HL-60 (cell line): ENCODE data around the gene BBS1.

Experiments
- DNase-seq, 2 experiments: peaks; one replicate each; pipeline ENCODE4 v3.0.0-alpha.2; 2010 to 2020; ENCODE audit warnings: low read depth in 1 of 2, low spot score in 1 of 2
- H3K27ac ChIP-seq: fragments of 250-450 bp; sonication (Bioruptor Pico); replicated peaks from 2 replicates; pipeline ENCODE4 v1.5.1; 2020; ENCODE audit warnings: mild to moderate bottlenecking, moderate library complexity
- H3K27me3 ChIP-seq: fragments of 250-450 bp; sonication (Bioruptor Pico); 2 replicates; pipeline ENCODE4 v1.5.1; 2021; ENCODE audit warnings: mild to moderate bottlenecking, moderate library complexity; ENCODE audit not compliant: insufficient read depth, poor library complexity, severe bottlenecking
- H3K4me3 ChIP-seq: replicated peaks from 2 replicates; pipeline ENCODE4 v1.5.1; 2011; ENCODE audit warnings: mild to moderate bottlenecking, control low read depth, low read length; ENCODE audit not compliant: insufficient read depth
- GABPA ChIP-seq: IDR thresholded peaks from 2 replicates; pipeline ENCODE4 v1.6.1; 2012; ENCODE audit warnings: low read depth
- POLR2AphosphoS5 ChIP-seq: IDR thresholded peaks from 2 replicates; pipeline ENCODE4 v1.6.1; 2012; ENCODE audit warnings: low read depth
- SPI1 ChIP-seq: IDR thresholded peaks from 2 replicates; pipeline ENCODE4 v1.6.1; 2012; ENCODE audit warnings: low read depth, mild to moderate bottlenecking, borderline replicate concordance
- TF ChIP-seq, protein P1 (sequence below): IDR thresholded peaks from one replicate; pipeline ENCODE4 v1.5.1; 2011; ENCODE audit warnings: low read length, control low read depth, inconsistent platforms; ENCODE audit not compliant: insufficient read depth
- TF ChIP-seq, protein P2 (sequence below): IDR thresholded peaks from 2 replicates; pipeline ENCODE4 v1.6.1; 2012; ENCODE audit warnings: low read depth; ENCODE audit not compliant: insufficient replicate concordance

Gene BBS1

DNA sequence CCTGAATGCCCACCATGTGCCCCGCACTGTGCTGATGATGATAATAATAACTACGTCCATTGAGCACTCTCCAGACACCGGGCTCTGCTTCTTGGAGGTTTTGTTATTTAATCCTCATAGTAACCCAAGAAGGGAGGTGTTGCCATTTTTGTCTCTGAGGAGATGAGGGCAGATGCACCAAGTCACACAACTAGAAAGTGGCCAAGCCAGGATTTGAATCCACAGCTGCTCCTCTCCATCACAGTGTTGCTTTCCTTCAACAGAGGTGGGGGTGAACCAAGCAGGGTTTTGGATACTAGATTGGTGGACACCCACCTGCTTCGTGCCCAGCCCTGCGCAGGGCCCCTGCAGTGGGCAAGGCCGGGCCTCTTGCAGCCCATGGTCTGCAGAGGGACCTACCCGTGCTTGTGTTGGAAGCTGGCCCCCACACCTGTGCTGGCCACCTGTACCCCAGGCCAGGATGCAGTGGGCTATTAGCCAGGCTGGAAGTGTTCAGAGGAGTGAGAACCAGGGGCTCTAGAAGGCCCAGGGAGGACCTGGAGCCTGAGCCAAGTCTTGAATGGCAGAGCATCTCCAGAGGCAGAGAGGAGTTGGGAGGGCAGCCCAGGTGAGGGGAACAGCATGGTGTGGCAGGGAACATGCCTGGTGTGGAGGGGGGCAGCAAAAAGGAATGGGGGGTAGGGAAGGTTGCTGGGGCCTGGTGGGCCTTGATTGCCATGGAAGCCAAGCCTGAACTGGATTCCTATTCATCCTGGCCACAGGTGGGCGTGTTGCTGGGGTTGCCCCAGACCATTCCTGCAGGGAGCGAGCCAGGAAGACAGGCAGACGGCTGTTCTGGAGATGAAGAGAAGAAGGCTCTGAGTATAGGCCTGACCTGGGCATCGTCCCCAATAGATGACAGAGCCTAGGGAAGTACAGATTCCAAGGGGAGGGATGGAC lies 32.9 kb upstream of the BBS1 start:
- H3K27ac ChIP-seq = no peak overlapping the region
- no peaks in the 10 kb centered on the region for H3K27me3 ChIP-seq
- no peak overlapping the region for H3K4me3 ChIP-seq
- no peak for DNase-seq
- TF ChIP-seq GABPA (no peak), POLR2AphosphoS5 (no peak), SPI1 (no peak)
- TF ChIP-seq, protein P1, sequence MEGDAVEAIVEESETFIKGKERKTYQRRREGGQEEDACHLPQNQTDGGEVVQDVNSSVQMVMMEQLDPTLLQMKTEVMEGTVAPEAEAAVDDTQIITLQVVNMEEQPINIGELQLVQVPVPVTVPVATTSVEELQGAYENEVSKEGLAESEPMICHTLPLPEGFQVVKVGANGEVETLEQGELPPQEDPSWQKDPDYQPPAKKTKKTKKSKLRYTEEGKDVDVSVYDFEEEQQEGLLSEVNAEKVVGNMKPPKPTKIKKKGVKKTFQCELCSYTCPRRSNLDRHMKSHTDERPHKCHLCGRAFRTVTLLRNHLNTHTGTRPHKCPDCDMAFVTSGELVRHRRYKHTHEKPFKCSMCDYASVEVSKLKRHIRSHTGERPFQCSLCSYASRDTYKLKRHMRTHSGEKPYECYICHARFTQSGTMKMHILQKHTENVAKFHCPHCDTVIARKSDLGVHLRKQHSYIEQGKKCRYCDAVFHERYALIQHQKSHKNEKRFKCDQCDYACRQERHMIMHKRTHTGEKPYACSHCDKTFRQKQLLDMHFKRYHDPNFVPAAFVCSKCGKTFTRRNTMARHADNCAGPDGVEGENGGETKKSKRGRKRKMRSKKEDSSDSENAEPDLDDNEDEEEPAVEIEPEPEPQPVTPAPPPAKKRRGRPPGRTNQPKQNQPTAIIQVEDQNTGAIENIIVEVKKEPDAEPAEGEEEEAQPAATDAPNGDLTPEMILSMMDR = no peak
- TF ChIP-seq, protein P2, sequence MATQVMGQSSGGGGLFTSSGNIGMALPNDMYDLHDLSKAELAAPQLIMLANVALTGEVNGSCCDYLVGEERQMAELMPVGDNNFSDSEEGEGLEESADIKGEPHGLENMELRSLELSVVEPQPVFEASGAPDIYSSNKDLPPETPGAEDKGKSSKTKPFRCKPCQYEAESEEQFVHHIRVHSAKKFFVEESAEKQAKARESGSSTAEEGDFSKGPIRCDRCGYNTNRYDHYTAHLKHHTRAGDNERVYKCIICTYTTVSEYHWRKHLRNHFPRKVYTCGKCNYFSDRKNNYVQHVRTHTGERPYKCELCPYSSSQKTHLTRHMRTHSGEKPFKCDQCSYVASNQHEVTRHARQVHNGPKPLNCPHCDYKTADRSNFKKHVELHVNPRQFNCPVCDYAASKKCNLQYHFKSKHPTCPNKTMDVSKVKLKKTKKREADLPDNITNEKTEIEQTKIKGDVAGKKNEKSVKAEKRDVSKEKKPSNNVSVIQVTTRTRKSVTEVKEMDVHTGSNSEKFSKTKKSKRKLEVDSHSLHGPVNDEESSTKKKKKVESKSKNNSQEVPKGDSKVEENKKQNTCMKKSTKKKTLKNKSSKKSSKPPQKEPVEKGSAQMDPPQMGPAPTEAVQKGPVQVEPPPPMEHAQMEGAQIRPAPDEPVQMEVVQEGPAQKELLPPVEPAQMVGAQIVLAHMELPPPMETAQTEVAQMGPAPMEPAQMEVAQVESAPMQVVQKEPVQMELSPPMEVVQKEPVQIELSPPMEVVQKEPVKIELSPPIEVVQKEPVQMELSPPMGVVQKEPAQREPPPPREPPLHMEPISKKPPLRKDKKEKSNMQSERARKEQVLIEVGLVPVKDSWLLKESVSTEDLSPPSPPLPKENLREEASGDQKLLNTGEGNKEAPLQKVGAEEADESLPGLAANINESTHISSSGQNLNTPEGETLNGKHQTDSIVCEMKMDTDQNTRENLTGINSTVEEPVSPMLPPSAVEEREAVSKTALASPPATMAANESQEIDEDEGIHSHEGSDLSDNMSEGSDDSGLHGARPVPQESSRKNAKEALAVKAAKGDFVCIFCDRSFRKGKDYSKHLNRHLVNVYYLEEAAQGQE = no peak

DNA sequence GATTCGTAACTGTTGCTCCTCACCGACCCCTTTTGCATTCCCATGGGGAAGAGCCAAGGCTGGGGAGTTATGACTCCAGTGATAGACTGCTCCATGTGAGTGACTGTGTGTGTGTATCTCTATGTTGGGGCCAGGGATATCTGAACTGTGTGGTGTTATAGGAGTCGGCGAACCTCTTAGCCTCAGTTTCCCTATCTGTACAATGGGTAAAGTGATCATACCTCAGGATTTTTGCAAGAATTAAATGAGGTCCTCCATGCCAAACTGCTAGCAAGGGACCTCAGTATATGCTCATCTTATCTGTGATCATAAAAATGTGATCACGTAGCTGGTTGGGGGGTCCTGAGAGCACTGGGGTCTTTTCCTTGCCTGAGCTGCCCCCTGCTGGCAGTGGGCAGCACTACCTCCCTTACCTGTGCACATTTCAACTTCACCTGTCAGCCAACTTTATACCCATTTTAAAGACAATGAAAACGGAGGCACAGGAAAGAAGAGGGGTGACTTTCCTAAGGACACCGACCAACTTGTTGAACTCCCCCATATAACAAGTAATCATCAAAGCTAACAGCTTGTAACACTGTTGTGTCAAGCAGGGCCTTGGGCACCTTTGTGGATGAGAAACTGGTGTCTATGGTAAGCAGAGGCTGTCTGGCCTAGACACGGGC lies 31.6 kb upstream of the BBS1 start:
- TF ChIP-seq, protein P1 = peak; percentile 76
- TF ChIP-seq, protein P2 = peak; percentile 48
- TF ChIP-seq SPI1 = no peak
- H3K27me3 ChIP-seq = no peaks in the 10 kb centered on the region
- peak overlapping the region; percentile 87; the same call in 1 of the 2 replicates for H3K27ac ChIP-seq
- no peak for DNase-seq
- peak overlapping the region; percentile 78 for H3K4me3 ChIP-seq

DNA sequence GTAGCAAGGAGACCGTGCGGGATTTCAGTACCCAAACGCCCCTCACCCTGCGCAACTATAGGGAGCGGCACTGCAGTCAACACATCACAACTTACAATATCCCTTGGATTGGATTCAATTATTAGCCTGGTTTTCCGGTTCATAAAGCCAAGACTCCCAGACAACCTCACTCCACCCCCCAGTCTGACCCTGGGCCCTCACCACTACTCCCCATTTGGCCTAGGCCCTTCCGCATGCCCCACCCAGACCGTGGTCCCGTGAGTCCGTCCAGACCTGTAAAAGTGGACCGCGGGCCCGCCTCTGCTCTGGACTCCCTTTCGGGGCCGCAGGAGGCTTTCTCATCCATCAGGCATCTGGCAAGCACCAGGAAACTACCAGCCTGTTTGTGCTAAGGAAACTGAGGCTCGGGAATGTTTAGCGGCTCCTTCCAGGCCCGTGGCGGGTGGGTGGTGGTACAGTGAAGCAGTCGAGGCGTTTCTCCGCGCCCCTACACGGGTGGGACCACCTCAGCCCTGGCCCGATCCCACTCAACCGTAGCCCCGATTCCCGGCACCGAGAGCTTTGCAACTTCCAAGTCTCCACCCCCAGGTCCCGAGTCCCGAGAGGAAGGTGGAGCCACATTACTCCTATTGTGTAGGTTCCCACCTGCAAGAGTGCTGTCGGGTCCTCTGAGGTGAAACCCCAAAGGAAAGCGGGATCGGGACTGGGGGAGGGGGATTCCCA lies 30.9 kb upstream of the BBS1 start:
- peak overlapping the region; percentile 78 for H3K4me3 ChIP-seq
- DNase-seq = no peak
- H3K27me3 ChIP-seq = no peaks in the 10 kb centered on the region
- peak overlapping the region; percentile 87 for H3K27ac ChIP-seq
- TF ChIP-seq SPI1 (no peak), POLR2AphosphoS5 (no peak), GABPA (no peak)
- TF ChIP-seq, protein P1 = no peak
- TF ChIP-seq, protein P2 = peak; percentile 4
